ENCODE data around the gene KCND2.
"Not testable (repeated sequence)": the region's sequence is repeated elsewhere in the genome, so short reads cannot be mapped to it uniquely, and the experiment has no call there.

KCND2 gene

DNA sequence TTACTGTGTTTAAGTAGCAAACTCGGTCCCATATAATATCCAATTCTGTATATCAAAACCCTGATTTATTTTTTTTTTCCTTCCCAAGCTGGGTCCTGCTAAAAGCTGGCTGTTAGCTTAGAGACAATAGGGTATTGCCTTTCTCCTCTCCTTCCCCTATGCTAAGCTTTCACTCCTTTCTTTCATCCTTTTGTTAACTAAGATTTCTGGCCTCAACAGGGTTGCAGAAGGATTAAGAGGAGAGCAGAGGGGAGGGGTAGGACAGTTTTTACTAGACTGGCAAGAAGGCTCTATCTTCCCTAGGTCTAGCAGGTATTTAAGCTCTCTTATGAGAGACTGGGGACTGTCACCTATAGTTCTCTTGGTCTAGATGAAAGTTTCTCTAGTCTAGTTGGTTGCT is 229.2 kb downstream of the KCND2 start:
- DNase-seq (ENCODE audit: low read depth) = no peak

- DNase-seq (ENCODE audit: low read depth) = no peak
Measured at GRCh38 chr7:120502825-120503224, 229.8 kb downstream of the KCND2 start.

DNA sequence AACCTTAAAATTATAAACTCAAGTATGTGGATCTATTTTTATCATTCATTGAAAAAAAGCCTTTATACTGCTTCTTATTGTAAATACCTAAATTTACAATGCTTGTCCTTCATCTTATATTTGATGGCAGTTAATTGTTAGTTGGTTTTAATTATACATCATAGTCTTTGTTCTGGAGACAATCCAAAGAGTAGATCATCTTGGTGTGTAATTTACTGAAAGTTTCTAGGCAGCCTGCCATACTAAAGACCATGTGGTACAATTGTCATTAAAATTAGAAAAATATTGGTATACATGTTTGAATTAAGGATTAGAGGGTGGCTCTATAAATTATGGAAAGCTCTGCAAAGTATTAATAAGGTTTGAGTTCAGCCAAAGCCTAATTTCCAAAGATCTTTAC is 231.4 kb downstream of the KCND2 start:
- no peak for DNase-seq (ENCODE audit: low read depth)

GRCh38 chr7:120505770-120506169 is 232.8 kb downstream of the KCND2 start:
- no peak for DNase-seq (ENCODE audit: low read depth)

- DNase-seq (ENCODE audit: low read depth) = no peak
Measured at GRCh38 chr7:120512701-120513100, 239.7 kb downstream of the KCND2 start.

DNA sequence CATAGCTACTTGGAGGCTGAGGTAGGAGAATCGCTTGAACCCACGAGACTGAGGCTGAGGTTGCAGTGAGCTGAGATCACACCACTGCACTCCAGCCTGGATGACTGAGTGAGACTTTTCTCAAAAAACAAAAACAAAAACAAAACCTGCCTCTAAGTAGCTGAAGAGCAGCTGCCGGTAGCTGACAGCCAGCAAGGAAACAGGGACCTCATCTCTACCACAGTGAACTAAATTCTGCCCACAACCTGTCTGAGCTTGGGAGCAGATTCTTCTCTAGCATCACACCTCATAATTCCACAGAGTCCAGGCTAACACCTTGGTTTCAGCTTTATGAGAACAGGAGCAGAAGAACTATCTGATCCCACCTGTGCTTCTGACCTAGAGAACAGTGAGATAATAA is 246.2 kb downstream of the KCND2 start:
- DNase-seq (ENCODE audit: low read depth) = no peak

DNA sequence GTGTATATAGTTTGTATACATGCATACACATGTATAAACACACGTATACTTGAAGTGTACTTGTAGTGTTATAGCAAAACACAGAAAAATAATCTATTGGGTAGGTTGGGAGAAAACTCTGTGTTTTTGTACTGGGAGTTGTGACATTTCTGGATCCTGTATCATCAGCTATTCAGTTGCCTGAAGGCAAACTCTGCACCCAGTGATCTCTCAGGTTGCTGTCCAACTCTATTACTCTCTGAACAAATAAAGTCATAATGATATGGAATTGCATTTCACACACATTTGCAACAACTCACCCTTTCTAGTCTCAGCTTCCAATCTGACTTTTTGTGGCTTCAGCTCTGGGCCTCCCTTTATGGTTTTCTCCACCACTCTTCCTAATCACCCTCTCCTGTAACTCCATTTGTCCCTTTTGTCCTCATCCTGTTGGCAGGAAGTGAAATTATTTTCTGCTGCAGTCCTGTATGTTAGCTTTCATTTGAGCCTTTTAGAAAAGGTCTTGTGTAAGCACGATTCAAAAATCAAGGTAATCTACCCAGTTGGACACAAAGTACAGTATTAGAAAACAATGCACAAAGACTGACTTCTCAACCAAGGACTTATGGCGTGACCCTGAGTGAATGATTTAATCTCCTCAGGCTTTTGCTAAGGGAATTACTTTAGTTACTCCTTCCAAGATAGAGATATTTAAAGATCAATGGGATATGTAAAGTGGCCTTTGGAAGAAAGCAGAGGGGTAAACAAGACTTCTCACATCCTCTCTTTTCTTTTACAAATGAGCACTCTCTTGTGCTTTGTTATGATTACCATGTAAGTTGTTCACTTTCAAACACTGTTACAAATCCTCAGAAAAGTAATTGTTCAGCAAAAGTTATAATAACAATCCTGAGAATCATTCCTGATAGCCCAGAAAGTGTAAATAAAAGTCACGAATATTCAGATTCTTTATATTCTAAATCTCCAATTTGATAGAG is 249.1 kb downstream of the KCND2 start:
- no peak for DNase-seq (ENCODE audit: low read depth)

GRCh38 chr7:120523985-120524384 is 251.0 kb downstream of the KCND2 start:
- no peak for DNase-seq (ENCODE audit: low read depth)

DNA sequence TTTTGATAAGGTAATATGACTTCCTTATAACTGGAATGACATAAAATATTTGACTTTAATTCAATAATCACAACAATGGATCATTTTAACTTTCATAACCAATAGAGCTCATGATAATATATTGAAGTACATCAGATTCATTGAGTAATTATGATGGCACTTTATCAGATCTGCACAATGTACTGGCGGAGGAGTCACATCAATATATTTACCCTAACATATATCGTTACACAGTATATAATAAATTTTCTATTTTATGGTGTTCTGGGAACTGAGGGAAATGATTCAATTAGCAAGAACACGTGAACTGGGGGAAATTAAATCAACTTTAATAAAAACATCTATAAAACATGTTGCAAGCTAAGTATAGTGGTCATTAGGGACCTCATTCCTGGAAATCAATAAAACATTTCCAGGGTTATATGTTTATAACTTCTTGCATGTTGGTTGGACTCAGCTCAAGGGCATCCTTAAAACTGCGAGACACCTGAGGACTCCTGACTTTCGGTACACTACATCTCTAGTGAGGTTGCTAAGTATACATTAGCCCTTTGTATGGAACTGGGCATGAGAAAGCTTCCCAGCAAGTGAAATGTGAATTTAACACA is 254.0 kb downstream of the KCND2 start:
- no peak for DNase-seq (ENCODE audit: low read depth)

GRCh38 chr7:120529736-120530135 is 256.8 kb downstream of the KCND2 start:
- DNase-seq (ENCODE audit: low read depth) = no peak

- DNase-seq (ENCODE audit: low read depth) = no peak
Measured at GRCh38 chr7:120538335-120538734, 265.4 kb downstream of the KCND2 start.

- no peak for DNase-seq (ENCODE audit: low read depth)
Measured at GRCh38 chr7:120539321-120539720, 266.3 kb downstream of the KCND2 start.

GRCh38 chr7:120547605-120548004 is 274.6 kb downstream of the KCND2 start:
- DNase-seq (ENCODE audit: low read depth) = no peak

DNA sequence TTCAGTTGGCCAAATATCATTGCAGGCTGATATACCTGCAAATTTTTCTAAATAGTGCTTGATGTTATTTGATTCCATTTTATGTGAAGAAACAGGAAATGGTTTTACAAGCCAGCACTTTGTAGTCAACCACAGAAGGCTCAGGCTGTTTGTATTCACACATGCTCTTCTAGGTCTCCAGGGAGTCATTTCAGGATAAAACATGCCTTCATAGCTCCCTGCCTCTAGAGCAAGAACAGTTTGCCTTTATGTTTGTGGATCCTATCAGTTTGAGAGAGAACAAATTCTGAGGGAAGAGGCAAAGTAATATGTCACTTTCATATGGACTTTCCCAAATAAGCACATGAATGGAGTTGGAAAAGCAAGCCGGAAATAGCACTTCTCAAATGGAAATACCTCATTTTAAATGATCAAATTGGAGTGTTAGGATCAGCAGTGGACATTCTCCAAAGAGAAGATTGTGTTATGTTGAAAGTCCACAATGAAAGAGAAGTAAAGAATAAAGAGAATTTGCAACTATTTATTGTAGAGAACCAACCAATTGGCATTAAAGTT is 277.6 kb downstream of the KCND2 start:
- DNase-seq (ENCODE audit: low read depth) = no peak

- DNase-seq (ENCODE audit: low read depth) = no peak
Measured at GRCh38 chr7:120553491-120553890, 280.5 kb downstream of the KCND2 start.

GRCh38 chr7:120554960-120555571 is 282.1 kb downstream of the KCND2 start:
- DNase-seq (ENCODE audit: low read depth) = peak; percentile 9

GRCh38 chr7:120564145-120564544 is 291.2 kb downstream of the KCND2 start:
- no peak for DNase-seq (ENCODE audit: low read depth)

DNA sequence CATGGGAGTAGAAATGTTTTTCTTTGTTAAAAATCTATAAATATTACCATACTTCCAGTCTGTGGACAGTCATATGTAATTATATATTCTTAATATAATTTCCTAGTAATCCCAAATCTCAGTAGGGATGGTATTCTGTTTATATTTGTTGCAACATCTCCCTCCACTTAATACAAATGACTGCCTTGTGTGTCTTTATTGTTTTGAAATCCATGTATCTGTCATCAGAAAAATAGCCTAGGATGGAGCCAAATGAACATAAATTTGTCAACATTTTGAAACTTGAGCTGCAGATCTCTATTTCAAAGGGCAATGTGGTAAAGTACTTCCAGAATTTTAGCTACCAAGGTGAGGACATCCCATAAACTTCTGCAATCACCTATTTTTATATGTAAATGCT is 294.2 kb downstream of the KCND2 start:
- no peak for DNase-seq (ENCODE audit: low read depth)

DNA sequence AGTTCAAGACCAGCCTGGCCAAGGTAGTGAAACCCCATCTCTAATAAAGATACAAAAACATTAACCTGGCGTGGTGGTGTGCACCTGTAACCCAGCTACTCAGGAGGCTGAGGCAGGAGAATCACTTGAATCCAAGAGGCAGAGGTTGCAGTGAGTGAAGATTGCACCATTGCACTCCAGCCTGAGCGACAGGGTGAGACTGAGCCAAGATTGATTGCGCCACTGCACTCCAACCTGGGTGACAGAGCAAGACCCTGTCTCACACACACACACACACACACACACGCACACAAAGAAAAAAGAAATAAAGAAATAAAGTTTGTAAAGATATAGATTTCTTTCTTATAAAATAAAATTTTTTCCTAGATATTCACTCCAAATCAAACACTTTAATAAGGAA is 305.7 kb downstream of the KCND2 start:
- DNase-seq (ENCODE audit: low read depth) = not testable (repeated sequence)

- DNase-seq (ENCODE audit: low read depth) = no peak
Measured at GRCh38 chr7:120582916-120583315, 309.9 kb downstream of the KCND2 start.

DNA sequence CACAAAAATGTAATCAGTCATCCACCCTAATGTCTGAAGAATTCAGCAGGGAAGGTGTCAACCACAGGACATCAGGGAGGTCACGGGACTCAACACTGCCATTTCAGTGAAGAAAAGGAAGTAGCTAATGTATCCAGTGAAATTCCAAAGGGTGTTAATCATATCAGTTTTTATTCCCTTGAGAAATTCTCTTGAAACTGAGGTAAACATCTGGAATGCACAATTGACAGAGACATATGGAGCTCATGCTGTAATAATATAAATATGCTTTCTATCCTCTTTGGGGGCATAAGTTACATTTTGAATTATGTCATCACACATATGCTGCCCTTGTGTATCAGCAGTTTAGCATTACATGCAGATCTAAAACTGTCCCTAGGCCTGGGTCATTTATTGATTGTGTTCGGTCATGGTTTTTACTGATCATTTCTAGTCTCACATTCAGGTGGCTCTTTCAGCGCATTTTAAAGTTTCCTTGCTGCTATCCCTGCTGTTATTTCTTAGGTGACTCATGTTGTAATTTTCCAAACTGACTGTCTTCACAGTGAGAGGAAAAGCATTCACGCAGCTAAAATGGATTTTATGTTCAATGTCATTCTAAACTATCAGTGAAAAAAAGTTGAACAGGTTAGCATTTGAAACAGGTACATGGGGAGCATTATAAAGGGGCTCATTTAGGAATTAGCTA is 311.1 kb downstream of the KCND2 start:
- DNase-seq (ENCODE audit: low read depth) = peak; percentile 92

DNA sequence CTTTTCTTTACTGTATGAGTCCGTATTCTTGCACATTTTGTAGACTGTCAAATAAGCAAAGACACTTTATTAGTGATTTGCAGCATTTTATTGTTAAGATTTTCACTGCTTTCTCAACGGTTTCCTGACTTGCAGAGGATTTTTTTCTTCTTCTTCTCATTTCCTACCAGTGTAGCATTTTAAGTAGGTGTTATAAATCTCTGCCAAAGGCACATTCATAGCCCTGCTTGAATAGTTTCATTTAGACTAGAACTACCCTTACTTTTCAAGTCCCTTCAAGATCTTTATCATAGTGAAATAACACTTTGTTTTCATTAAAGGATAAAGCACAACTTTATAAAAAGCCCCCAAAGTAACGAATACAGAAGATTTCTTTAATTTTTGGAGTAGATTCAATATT is 313.6 kb downstream of the KCND2 start:
- no peak for DNase-seq (ENCODE audit: low read depth)
